ENCODE measurements around the gene HSPA8.

HSPA8 gene

GRCh38 chr11:123057661-123058305 lies 4.2 kb downstream of the HSPA8 start:
- DNase-seq: no peak

GRCh38 chr11:123056835-123057491 lies 5.0 kb downstream of the HSPA8 start:
- Histone ChIP-seq H3K27me3 (replicated peaks) (no peaks in the 10 kb centered on the region), H3K4me3 (ENCODE audit: low read depth, low read length) (peak overlapping the region; percentile 2), H3K36me3 (replicated peaks) (peaks cover 71% of the 10 kb centered on the region), H3K27ac (no peak overlapping the region)
- in situ Hi-C loops (cut with HindIII; ENCODE audit: low pct_ligation_motif_present, low sequenced_read_pairs): no loop called here
- no peak for TF ChIP-seq CTCF (IDR thresholded peaks at IDR 0.05; ENCODE audit: low read depth, low read length, missing control alignments)
- DNase-seq: no peak

More at GRCh38 chr11:123057661-123058305, 4.2 kb downstream of the HSPA8 start:
- in situ Hi-C loops (cut with HindIII; ENCODE audit: low pct_ligation_motif_present, low sequenced_read_pairs): no loop called here
- H3K27ac ChIP-seq: no peak overlapping the region
- no peaks in the 10 kb centered on the region for H3K27me3 ChIP-seq (replicated peaks)
- H3K4me3 ChIP-seq (ENCODE audit: low read depth, low read length): peak overlapping the region; percentile 100
- TF ChIP-seq CTCF (IDR thresholded peaks at IDR 0.05; ENCODE audit: low read depth, low read length, missing control alignments): peak; percentile 13
- H3K36me3 ChIP-seq (replicated peaks): peaks cover 71% of the 10 kb centered on the region

GRCh38 chr11:123055191-123055901 lies 6.6 kb downstream of the HSPA8 start:
- peaks cover 60% of the 10 kb centered on the region for H3K36me3 ChIP-seq (replicated peaks)
- in situ Hi-C loops (cut with HindIII; ENCODE audit: low pct_ligation_motif_present, low sequenced_read_pairs): no loop called here
- no peaks in the 10 kb centered on the region for H3K27me3 ChIP-seq (replicated peaks)
- no peak for DNase-seq
- no peak for TF ChIP-seq CTCF (IDR thresholded peaks at IDR 0.05; ENCODE audit: low read depth, low read length, missing control alignments)
- no peak overlapping the region for H3K27ac ChIP-seq
- no peak overlapping the region for H3K4me3 ChIP-seq (ENCODE audit: low read depth, low read length)

GRCh38 chr11:123054301-123055065 lies 7.5 kb downstream of the HSPA8 start:
- Histone ChIP-seq H3K27ac (no peak overlapping the region), H3K27me3 (replicated peaks) (no peaks in the 10 kb centered on the region), H3K4me3 (ENCODE audit: low read depth, low read length) (no peak overlapping the region), H3K36me3 (replicated peaks) (peaks cover 51% of the 10 kb centered on the region)
- peak; percentile 65 for TF ChIP-seq CTCF (IDR thresholded peaks at IDR 0.05; ENCODE audit: low read depth, low read length, missing control alignments)
- peak; percentile 51 for DNase-seq
- in situ Hi-C loops (cut with HindIII; ENCODE audit: low pct_ligation_motif_present, low sequenced_read_pairs): no loop called here

- Histone ChIP-seq H3K36me3 (replicated peaks) (peaks cover 37% of the 10 kb centered on the region), H3K27ac (no peak overlapping the region), H3K27me3 (replicated peaks) (no peaks in the 10 kb centered on the region), H3K4me3 (ENCODE audit: low read depth, low read length) (no peak overlapping the region)
- no peak for TF ChIP-seq CTCF (IDR thresholded peaks at IDR 0.05; ENCODE audit: low read depth, low read length, missing control alignments)
- DNase-seq: no peak
- in situ Hi-C loops (cut with HindIII; ENCODE audit: low pct_ligation_motif_present, low sequenced_read_pairs): no loop called here
Observed at GRCh38 chr11:123052901-123053721, 8.8 kb downstream of the HSPA8 start.
